DOHH2 (cell line): ENCODE results near the gene PALM.

Experiments used
- H3F3A ChIP-seq: fragments of 200-600 bp; sonication (generic), shearing (Covaris generic); 2 replicates; pipeline ENCODE4 v1.6.0; 2016; ENCODE audit warnings: antibody characterized with exemption, mild to moderate bottlenecking; ENCODE audit not compliant: control insufficient read depth, insufficient read depth
- H3K27ac ChIP-seq: fragments of 200-600 bp; sonication (generic); 2 replicates; pipeline ENCODE4 v1.5.1; 2014; ENCODE audit warnings: low read depth, mild to moderate bottlenecking, low read length, moderate library complexity
- H3K27me3 ChIP-seq: fragments of 200-600 bp; sonication (generic); 2 replicates; pipeline ENCODE4 v1.6.1; 2014; ENCODE audit warnings: mild to moderate bottlenecking, low read length, mixed read lengths; ENCODE audit not compliant: control insufficient read depth
- H3K36me3 ChIP-seq: fragments of 200-600 bp; sonication (generic); 2 replicates; pipeline ENCODE4 v1.6.1; 2014; ENCODE audit warnings: mild to moderate bottlenecking, low read length, moderate library complexity, mixed read lengths; ENCODE audit not compliant: control insufficient read depth
- H3K4me1 ChIP-seq: fragments of 200-600 bp; sonication (generic); 2 replicates; pipeline ENCODE4 v1.6.1; 2014; ENCODE audit warnings: mild to moderate bottlenecking, low read length, mixed read lengths; ENCODE audit not compliant: control insufficient read depth
- H3K4me2 ChIP-seq: fragments of 200-600 bp; sonication (generic); 2 replicates; pipeline ENCODE4 v1.6.0; 2014; ENCODE audit warnings: mild to moderate bottlenecking, low read length, moderate library complexity
- H3K4me3 ChIP-seq: fragments of 200-600 bp; sonication (generic); 2 replicates; pipeline ENCODE4 v1.5.1; 2014; ENCODE audit warnings: mild to moderate bottlenecking, low read length, mixed read lengths
- H3K79me2 ChIP-seq: fragments of 200-600 bp; sonication (generic); 2 replicates; pipeline ENCODE4 v1.6.1; 2014; ENCODE audit warnings: mild to moderate bottlenecking, low read length, mixed read lengths; ENCODE audit not compliant: control insufficient read depth
- H3K9me2 ChIP-seq: fragments of 200-600 bp; sonication (generic); replicated peaks from 2 replicates; pipeline ENCODE4 v1.6.1; 2014; ENCODE audit warnings: mild to moderate bottlenecking, low read length, mixed read lengths; ENCODE audit not compliant: control insufficient read depth
- H3K9me3 ChIP-seq: fragments of 200-600 bp; sonication (generic); 2 replicates; pipeline ENCODE4 v1.6.1; 2014; ENCODE audit warnings: antibody characterized with exemption, low read length, mixed read lengths; ENCODE audit not compliant: control insufficient read depth, insufficient read depth
- H4K20me1 ChIP-seq: fragments of 200-600 bp; sonication (generic); 2 replicates; pipeline ENCODE4 v1.6.0; 2014; ENCODE audit warnings: low read depth, mild to moderate bottlenecking, antibody characterized with exemption, low read length, moderate library complexity; ENCODE audit not compliant: control insufficient read depth, insufficient read depth
- EZH2phosphoT487 ChIP-seq: fragments of 200-600 bp; sonication (generic); IDR thresholded peaks from 2 replicates; pipeline ENCODE4 v1.6.1; 2017; ENCODE audit warnings: borderline replicate concordance, mild to moderate bottlenecking, antibody characterized with exemption, low read length, moderate library complexity, mixed read lengths
- TF ChIP-seq, protein P1 (sequence below): fragments of 200-600 bp; sonication (generic); IDR thresholded peaks from one replicate; pipeline ENCODE4 v1.5.1; 2014; ENCODE audit warnings: antibody characterized with exemption, mild to moderate bottlenecking, low read depth, low read length; ENCODE audit not compliant: poor library complexity, severe bottlenecking

Gene PALM

DNA sequence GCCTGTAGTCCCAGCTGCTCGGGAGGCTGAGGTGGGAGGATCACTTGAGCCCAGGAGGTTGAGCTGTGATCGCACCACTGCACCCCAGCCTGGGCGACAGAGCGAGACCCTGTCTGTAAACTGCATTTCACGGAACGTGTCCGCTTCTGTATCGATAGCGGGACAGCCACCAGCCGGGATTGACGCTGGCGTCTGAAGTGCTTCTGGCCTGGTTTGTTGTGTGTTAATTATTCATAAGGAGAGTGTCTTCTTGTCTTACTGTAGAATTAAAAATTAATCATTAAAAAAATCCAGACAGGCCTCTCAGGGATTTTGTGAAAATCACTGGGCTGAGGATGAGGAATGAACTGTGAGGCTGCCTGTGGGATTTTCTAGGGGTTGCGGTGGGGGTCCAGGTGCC is 26.0 kb downstream of the PALM start:
- no peaks in the 10 kb centered on the region for H3F3A ChIP-seq
- H4K20me1 ChIP-seq, result no peaks in the 10 kb centered on the region
- H3K4me2 ChIP-seq, result no peak overlapping the region
- TF ChIP-seq EZH2phosphoT487, result no peak
- TF ChIP-seq, protein P1, sequence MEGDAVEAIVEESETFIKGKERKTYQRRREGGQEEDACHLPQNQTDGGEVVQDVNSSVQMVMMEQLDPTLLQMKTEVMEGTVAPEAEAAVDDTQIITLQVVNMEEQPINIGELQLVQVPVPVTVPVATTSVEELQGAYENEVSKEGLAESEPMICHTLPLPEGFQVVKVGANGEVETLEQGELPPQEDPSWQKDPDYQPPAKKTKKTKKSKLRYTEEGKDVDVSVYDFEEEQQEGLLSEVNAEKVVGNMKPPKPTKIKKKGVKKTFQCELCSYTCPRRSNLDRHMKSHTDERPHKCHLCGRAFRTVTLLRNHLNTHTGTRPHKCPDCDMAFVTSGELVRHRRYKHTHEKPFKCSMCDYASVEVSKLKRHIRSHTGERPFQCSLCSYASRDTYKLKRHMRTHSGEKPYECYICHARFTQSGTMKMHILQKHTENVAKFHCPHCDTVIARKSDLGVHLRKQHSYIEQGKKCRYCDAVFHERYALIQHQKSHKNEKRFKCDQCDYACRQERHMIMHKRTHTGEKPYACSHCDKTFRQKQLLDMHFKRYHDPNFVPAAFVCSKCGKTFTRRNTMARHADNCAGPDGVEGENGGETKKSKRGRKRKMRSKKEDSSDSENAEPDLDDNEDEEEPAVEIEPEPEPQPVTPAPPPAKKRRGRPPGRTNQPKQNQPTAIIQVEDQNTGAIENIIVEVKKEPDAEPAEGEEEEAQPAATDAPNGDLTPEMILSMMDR, result no peak
- no peak overlapping the region for H3K4me3 ChIP-seq
- H3K27me3 ChIP-seq, result no peaks in the 10 kb centered on the region
- no peak overlapping the region for H3K27ac ChIP-seq
- no peaks in the 10 kb centered on the region for H3K9me2 ChIP-seq
- no peaks in the 10 kb centered on the region for H3K79me2 ChIP-seq
- no peaks in the 10 kb centered on the region for H3K36me3 ChIP-seq
- peaks cover under 1% of the 10 kb centered on the region; the same call in 1 of the 2 replicates for H3K4me1 ChIP-seq
- H3K9me3 ChIP-seq, result no peaks in the 10 kb centered on the region

DNA sequence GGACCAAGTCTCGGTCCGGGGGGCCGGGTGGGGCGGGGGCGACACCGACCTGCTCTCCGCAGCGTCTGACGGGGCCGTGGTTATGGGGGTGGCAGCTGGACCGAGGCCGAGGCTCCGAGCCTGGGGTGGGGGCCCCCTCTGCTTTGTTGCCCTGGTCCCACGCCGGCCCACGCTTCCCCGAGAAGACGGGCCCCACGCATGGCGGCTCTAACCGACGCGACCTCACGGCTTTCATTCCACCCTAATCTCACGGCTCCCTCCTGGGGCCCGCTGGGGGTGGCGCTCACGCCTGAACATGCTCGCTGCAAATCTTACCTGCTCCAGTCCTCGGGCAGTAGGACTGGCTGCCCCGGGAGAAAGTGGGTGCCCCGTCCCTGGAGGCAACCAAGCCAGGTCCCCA is 27.4 kb downstream of the PALM start:
- no peak for TF ChIP-seq EZH2phosphoT487
- Histone ChIP-seq H3K36me3 (no peaks in the 10 kb centered on the region), H3K27ac (no peak overlapping the region), H3K4me3 (no peak overlapping the region), H3K4me2 (no peak overlapping the region), H3F3A (no peaks in the 10 kb centered on the region), H3K27me3 (no peaks in the 10 kb centered on the region), H3K9me3 (no peaks in the 10 kb centered on the region), H3K79me2 (no peaks in the 10 kb centered on the region), H3K9me2 (no peaks in the 10 kb centered on the region), H3K4me1 (no peaks in the 10 kb centered on the region), H4K20me1 (no peaks in the 10 kb centered on the region)

DNA sequence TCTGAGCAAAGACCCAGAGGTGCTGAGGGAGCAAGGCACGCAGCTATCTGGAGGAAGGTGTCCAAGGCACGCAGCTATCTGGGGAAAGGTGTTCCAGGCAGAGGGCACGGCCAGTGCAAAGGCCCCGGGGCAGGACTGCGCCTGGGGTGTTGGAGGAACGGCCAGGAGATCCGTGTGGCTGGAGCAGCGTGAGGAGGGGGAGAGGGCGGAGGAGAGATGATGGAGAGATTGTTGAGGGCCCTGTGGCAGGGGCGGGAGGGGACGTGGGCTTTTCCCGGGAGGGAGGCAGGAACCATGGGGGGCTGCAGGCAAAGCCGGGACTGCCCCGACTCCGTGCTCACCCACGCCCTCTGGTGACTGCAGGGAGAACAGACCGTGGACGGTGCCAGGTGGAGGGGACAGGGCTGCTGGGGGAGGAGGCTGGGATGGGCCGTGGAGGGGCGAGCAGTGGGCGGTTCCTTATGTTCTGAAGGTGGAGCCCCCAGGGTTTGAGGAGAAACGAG is 28.9 kb downstream of the PALM start:
- Histone ChIP-seq H4K20me1 (no peaks in the 10 kb centered on the region), H3K4me1 (no peaks in the 10 kb centered on the region), H3K4me3 (no peak overlapping the region), H3K36me3 (no peaks in the 10 kb centered on the region), H3K79me2 (no peaks in the 10 kb centered on the region), H3F3A (no peaks in the 10 kb centered on the region), H3K27me3 (no peaks in the 10 kb centered on the region), H3K9me3 (no peaks in the 10 kb centered on the region), H3K9me2 (no peaks in the 10 kb centered on the region), H3K27ac (no peak overlapping the region), H3K4me2 (no peak overlapping the region)
- TF ChIP-seq, protein P1, result peak; percentile 76
- TF ChIP-seq EZH2phosphoT487, result no peak

DNA sequence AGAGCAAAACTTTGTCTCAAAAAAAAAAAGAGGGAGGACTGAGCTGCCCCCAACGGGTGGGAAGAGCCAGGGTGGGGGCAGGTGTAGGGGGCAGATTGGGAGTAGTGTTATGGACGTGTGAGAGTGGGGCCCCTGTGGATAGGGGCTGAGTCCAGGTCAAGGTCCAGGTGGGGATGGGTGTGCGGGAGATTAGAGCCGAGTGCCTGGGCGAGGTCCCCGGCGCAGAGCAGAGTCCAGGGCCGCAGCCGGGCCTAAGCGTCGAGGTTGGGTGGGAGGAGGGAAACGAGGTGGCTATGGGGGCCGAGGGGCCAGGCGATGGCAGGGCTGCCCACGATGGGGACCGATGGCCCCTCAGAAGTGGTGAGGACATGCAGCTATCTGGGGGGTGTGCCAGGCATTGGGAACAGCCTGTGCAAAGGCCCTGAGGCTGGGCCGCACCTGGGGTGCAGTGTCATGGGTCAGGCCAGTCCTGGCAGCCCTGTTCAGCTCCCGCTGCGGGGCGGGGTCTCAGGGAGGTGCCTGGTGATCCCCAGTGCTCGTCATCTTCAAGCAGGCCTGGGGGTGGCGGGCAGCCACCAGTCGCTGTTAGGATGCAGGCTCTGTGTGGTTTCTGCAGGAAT is 29.9 kb downstream of the PALM start:
- no peak for TF ChIP-seq EZH2phosphoT487
- TF ChIP-seq, protein P1, result no peak
- Histone ChIP-seq H3F3A (no peaks in the 10 kb centered on the region), H3K9me3 (no peaks in the 10 kb centered on the region), H3K36me3 (no peaks in the 10 kb centered on the region), H3K27me3 (no peaks in the 10 kb centered on the region), H3K79me2 (no peaks in the 10 kb centered on the region), H3K4me3 (no peak overlapping the region), H3K9me2 (no peaks in the 10 kb centered on the region), H3K27ac (no peak overlapping the region), H3K4me2 (no peak overlapping the region), H4K20me1 (no peaks in the 10 kb centered on the region), H3K4me1 (no peaks in the 10 kb centered on the region; the same call in 1 of the 2 replicates)
